Suppressor macrophage treated with lipopolysaccharide for 1 hour (primary cell): ENCODE measurements around the gene RPS15A.
"Not testable (repeated sequence)": the region's sequence is repeated elsewhere in the genome, so short reads cannot be mapped to it uniquely, and the experiment has no call there.

Source experiments
- DNase-seq, 3 donors: peaks; one replicate each; pipeline ENCODE4 v3.0.0-alpha.2; 2020 to 2022

The RPS15A gene

DNA sequence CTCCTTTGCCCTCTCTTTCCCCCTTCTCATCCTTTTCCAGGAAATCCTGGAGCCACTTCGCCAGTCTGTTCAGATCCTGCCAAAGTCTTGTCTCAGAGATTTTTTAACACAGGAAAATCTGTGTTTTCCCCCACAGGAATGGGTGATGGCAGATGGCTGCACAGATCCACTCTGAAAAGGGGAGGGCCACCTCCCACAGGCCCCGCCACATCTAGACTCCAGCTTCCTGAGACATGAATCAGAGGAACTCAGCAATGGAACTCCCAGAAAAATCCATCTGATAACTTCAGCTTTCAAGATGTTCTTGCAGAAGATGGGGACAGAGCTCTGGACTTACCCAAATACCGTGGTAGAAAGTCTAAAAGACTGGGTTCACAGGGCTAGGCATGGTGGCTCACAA is 50.1 kb downstream of the RPS15A start:
- DNase-seq = not testable (repeated sequence)

DNA sequence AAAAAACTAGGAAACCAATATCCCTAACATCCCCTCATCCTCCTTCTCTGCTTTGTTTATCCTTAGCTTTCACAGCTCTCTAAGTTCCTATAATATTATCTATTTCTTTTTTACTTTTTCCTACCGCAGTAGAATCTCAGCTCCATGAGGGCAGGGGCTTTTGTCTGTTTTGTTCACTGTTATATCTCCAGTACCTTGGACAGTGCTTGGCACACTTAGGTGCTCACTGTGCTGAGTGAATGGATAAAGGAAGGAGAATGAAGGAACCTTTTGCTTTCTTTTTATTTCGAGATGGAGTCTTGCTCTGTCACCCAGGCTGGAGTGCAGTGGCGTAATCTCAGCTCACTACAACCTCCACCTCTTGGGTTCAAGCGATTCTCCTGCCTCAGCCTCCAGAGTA is 51.4 kb downstream of the RPS15A start:
- DNase-seq = not testable (repeated sequence)

DNA sequence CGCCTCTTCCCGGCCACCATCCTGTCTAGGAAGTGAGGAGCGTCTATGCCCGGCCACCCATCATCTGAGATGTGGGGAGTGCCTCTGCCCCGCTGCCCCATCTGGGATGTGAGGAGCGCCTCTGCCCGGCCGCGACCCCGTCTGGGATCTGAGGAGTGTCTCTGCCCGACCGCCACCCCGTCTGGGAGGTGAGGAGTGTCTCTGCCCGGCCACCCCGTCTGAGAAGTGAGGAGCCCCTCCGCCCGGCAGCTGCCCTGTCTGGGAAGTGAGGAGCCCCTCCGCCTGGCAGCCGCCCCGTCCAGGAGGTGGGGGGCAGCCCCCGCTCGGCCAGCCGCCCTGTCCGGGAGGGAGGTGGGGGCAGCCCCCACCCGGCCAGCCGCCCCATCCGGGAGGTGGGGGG is 55.9 kb downstream of the RPS15A start:
- DNase-seq = not testable (repeated sequence)
